Astrocyte (in vitro differentiated cells and primary cell): ENCODE results near the gene SYPL2. TPM values are rescaled to one million over a fixed set of nuclear protein-coding genes. Genes with fewer than 3 reads are reported as not detected.

ENCODE experiments used
- DNase-seq: peaks from one replicate; pipeline ENCODE4 v3.0.0-alpha.2; 2010; ENCODE audit warnings: low read depth
- FAIRE-seq: peaks from 2 replicates; lab custom pipeline; 2011; peaks lifted over from hg19 to GRCh38; lab: Jason Lieb, UNC
- H2AFZ ChIP-seq: 2 replicates; pipeline ENCODE4 v1.6.0; 2012; ENCODE audit warnings: low read depth, low read length, inconsistent platforms
- H3K27ac ChIP-seq: 2 replicates; pipeline ENCODE4 v1.5.1; 2011; ENCODE audit warnings: low read depth, low read length, inconsistent platforms
- H3K27me3 ChIP-seq: 2 replicates; pipeline ENCODE4 v1.6.0; 2011; ENCODE audit warnings: low read length, inconsistent platforms; ENCODE audit not compliant: insufficient read depth
- H3K36me3 ChIP-seq: 2 replicates; pipeline ENCODE4 v1.5.1; 2011; ENCODE audit warnings: low read length, inconsistent platforms; ENCODE audit not compliant: insufficient read depth
- H3K4me1 ChIP-seq: 2 replicates; pipeline ENCODE4 v1.5.1; 2011; ENCODE audit warnings: low read length, inconsistent platforms; ENCODE audit not compliant: insufficient read depth
- H3K4me2 ChIP-seq: 2 replicates; pipeline ENCODE4 v1.6.0; 2012; ENCODE audit warnings: low read length, inconsistent platforms
- H3K4me3 ChIP-seq: 2 replicates; pipeline ENCODE4 v1.5.1; 2011; ENCODE audit warnings: low read depth, mild to moderate bottlenecking, low read length, inconsistent platforms; ENCODE audit not compliant: insufficient read depth
- H3K79me2 ChIP-seq: 2 replicates; pipeline ENCODE4 v1.6.0; 2012; ENCODE audit warnings: mild to moderate bottlenecking, low read length, inconsistent platforms; ENCODE audit not compliant: insufficient read depth
- H3K9ac ChIP-seq: 2 replicates; pipeline ENCODE4 v1.6.0; 2012; ENCODE audit warnings: mild to moderate bottlenecking, low read length, inconsistent platforms
- H3K9me3 ChIP-seq: 2 replicates; pipeline ENCODE4 v1.5.1; 2012; ENCODE audit warnings: low read depth, mild to moderate bottlenecking, low read length, inconsistent platforms; ENCODE audit not compliant: insufficient read depth
- H4K20me1 ChIP-seq: 2 replicates; pipeline ENCODE4 v1.6.0; 2012; ENCODE audit warnings: low read length, inconsistent platforms; ENCODE audit not compliant: insufficient read depth
- H3K27ac Mint-ChIP-seq: one replicate; pipeline ENCODE4 v1.8.0; 2021; ENCODE audit warnings: mild to moderate bottlenecking, mixed read lengths; ENCODE audit not compliant: unreplicated experiment
- H3K27me3 Mint-ChIP-seq: one replicate; pipeline ENCODE4 v1.8.0; 2021; ENCODE audit warnings: low read depth, mixed read lengths; ENCODE audit not compliant: unreplicated experiment
- H3K36me3 Mint-ChIP-seq: one replicate; pipeline ENCODE4 v1.8.0; 2021; ENCODE audit warnings: low read depth, mixed read lengths; ENCODE audit not compliant: unreplicated experiment
- H3K4me1 Mint-ChIP-seq: one replicate; pipeline ENCODE4 v1.8.0; 2021; ENCODE audit warnings: low read depth, mixed read lengths; ENCODE audit not compliant: unreplicated experiment
- H3K4me3 Mint-ChIP-seq: one replicate; pipeline ENCODE4 v1.8.0; 2021; ENCODE audit warnings: mild to moderate bottlenecking, moderate library complexity, mixed read lengths; ENCODE audit not compliant: unreplicated experiment
- H3K9me3 Mint-ChIP-seq: one replicate; pipeline ENCODE4 v1.8.0; 2021; ENCODE audit warnings: mild to moderate bottlenecking, mixed read lengths; ENCODE audit not compliant: unreplicated experiment
- CTCF ChIP-seq: IDR thresholded peaks from 2 replicates; pipeline ENCODE4 v1.5.1; 2011; ENCODE audit warnings: low read depth, mild to moderate bottlenecking, inconsistent platforms, low read length, moderate library complexity; ENCODE audit not compliant: insufficient read depth
- EZH2 ChIP-seq: IDR thresholded peaks from 2 replicates; pipeline ENCODE4 v1.6.1; 2012; ENCODE audit warnings: mild to moderate bottlenecking, low read length, inconsistent platforms; ENCODE audit not compliant: insufficient read depth
- total RNA-seq: library from RNA; stranded (reverse); gene quantifications from 2 replicates; pipeline ENCODE4 v1.2.1, GENCODE V29; 2021

The SYPL2 gene
- total RNA-seq, 1 donor from 2014 or later = 0.70 TPM

- H3K27ac ChIP-seq = no peak overlapping the region
- H3K36me3 ChIP-seq = no peaks in the 10 kb centered on the region
- DNase-seq (no peak), FAIRE-seq (no peak)
- no peaks in the 10 kb centered on the region for H3K9me3 Mint-ChIP-seq
- no peak overlapping the region for H3K4me2 ChIP-seq
- H3K79me2 ChIP-seq = no peaks in the 10 kb centered on the region
- H3K27ac Mint-ChIP-seq = no peak overlapping the region
- H3K36me3 Mint-ChIP-seq = peaks cover 2% of the 10 kb centered on the region
- H3K4me1 ChIP-seq = no peaks in the 10 kb centered on the region
- H2AFZ ChIP-seq = no peak overlapping the region
- H3K4me1 Mint-ChIP-seq = no peaks in the 10 kb centered on the region
- no peak overlapping the region for H3K4me3 ChIP-seq
- no peak for TF ChIP-seq CTCF
- TF ChIP-seq EZH2 = no peak
- H4K20me1 ChIP-seq = no peaks in the 10 kb centered on the region
- peaks cover 37% of the 10 kb centered on the region for H3K27me3 ChIP-seq
- no peak overlapping the region for H3K9ac ChIP-seq
- H3K27me3 Mint-ChIP-seq = peaks cover 45% of the 10 kb centered on the region
- no peak overlapping the region for H3K4me3 Mint-ChIP-seq
- H3K9me3 ChIP-seq = no peaks in the 10 kb centered on the region
These were observed 11.5 kb downstream of the SYPL2 start for GRCh38 chr1:109477821-109478220.

- Histone ChIP-seq H3K4me2 (no peak overlapping the region), H3K9me3 (no peaks in the 10 kb centered on the region), H3K79me2 (no peaks in the 10 kb centered on the region), H3K27ac (no peak overlapping the region), H3K27me3 (peaks cover 39% of the 10 kb centered on the region), H3K4me3 (no peak overlapping the region), H3K4me1 (no peaks in the 10 kb centered on the region), H3K36me3 (no peaks in the 10 kb centered on the region), H2AFZ (no peak overlapping the region), H3K9ac (no peak overlapping the region), H4K20me1 (no peaks in the 10 kb centered on the region)
- no peaks in the 10 kb centered on the region for H3K9me3 Mint-ChIP-seq
- peaks cover 2% of the 10 kb centered on the region for H3K36me3 Mint-ChIP-seq
- H3K27ac Mint-ChIP-seq = no peak overlapping the region
- H3K27me3 Mint-ChIP-seq = peaks cover 41% of the 10 kb centered on the region
- no peak overlapping the region for H3K4me3 Mint-ChIP-seq
- FAIRE-seq = no peak
- TF ChIP-seq EZH2 (no peak), CTCF (no peak)
- peaks cover 2% of the 10 kb centered on the region for H3K4me1 Mint-ChIP-seq
- no peak for DNase-seq
These were observed 12.5 kb downstream of the SYPL2 start for GRCh38 chr1:109478806-109479205.

- no peak overlapping the region for H2AFZ ChIP-seq
- Mint-ChIP-seq H3K4me1 (peaks cover 3% of the 10 kb centered on the region), H3K36me3 (peaks cover 2% of the 10 kb centered on the region), H3K4me3 (no peak overlapping the region), H3K27ac (no peak overlapping the region), H3K9me3 (no peaks in the 10 kb centered on the region), H3K27me3 (peaks cover 41% of the 10 kb centered on the region)
- H3K27ac ChIP-seq = no peak overlapping the region
- H3K4me2 ChIP-seq = no peak overlapping the region
- DNase-seq (no peak), FAIRE-seq (no peak)
- no peak overlapping the region for H3K9ac ChIP-seq
- TF ChIP-seq EZH2 (no peak), CTCF (no peak)
- H3K27me3 ChIP-seq = peaks cover 36% of the 10 kb centered on the region
- H3K4me3 ChIP-seq = no peak overlapping the region
- H3K36me3 ChIP-seq = no peaks in the 10 kb centered on the region
- no peaks in the 10 kb centered on the region for H4K20me1 ChIP-seq
- no peaks in the 10 kb centered on the region for H3K4me1 ChIP-seq
- H3K79me2 ChIP-seq = peaks cover 2% of the 10 kb centered on the region
- no peaks in the 10 kb centered on the region for H3K9me3 ChIP-seq
These were observed 13.0 kb downstream of the SYPL2 start for GRCh38 chr1:109479311-109479710.
